ENCODE results near the gene DOCK10. TPM values are rescaled to one million over a fixed set of nuclear protein-coding genes. Genes with fewer than 3 reads are reported as not detected.
"Not testable (repeated sequence)": the region's sequence is repeated elsewhere in the genome, so short reads cannot be mapped to it uniquely, and the experiment has no call there.

DOCK10 gene
- polyA plus RNA-seq, 1 donor: 9.3 TPM

DNA sequence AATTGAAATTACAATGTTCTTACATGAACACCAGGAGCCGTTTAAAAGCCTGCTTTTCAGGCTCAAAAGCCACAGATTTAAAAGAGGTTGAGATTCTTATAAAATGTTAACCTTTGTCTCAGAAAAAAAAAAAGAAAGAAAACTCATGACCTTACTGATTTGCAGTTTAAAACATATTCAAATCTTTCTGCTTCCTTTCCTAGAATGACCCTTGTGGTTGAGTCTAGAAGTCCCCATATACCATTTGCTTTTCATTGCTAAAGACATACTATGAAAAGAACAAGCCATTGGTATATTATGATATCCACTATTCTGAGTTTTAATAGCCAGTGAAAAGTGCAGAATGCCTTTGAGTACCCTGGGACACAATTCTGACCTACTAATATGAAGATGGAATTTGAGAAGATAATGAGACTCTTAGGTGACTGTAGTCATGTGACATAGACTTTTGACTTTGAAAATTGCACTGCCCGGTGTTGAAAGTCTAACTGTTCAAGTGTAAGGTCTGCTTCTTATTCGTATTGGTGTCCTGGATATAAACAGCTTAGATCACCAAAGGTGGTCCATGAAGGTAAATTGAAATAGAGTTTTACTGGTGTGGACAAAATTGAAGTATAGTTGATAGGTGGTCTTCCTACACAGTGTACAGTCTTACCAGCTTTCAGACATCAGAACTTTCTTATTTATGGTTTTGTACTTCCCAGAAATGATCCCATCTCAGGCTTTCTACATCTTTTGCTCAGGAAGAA, 117.0 kb downstream of the DOCK10 start:
- Histone ChIP-seq H3K27me3 (ENCODE audit: control insufficient read depth, insufficient read depth, low read length) (no peaks in the 10 kb centered on the region), H3K27ac (ENCODE audit: low read length) (no peak overlapping the region), H3K36me3 (ENCODE audit: control insufficient read depth, insufficient read depth, low read length) (no peaks in the 10 kb centered on the region), H3K4me1 (ENCODE audit: control insufficient read depth, insufficient read depth, low read length) (peaks cover 10% of the 10 kb centered on the region), H3K4me3 (ENCODE audit: low read length) (no peak overlapping the region), H3K9me3 (ENCODE audit: control insufficient read depth, low read depth, low read length) (no peaks in the 10 kb centered on the region)
- DNase-seq: no peak
- 83% methylated on average over 1 of the region's 3 CpGs for WGBS (ENCODE audit: insufficient coverage, low lambda C conversion rate)

- Histone ChIP-seq H3K9me3 (ENCODE audit: control insufficient read depth, low read depth, low read length) (no peaks in the 10 kb centered on the region), H3K4me1 (ENCODE audit: control insufficient read depth, insufficient read depth, low read length) (peaks cover 10% of the 10 kb centered on the region), H3K27me3 (ENCODE audit: control insufficient read depth, insufficient read depth, low read length) (no peaks in the 10 kb centered on the region), H3K4me3 (ENCODE audit: low read length) (no peak overlapping the region), H3K27ac (ENCODE audit: low read length) (no peak overlapping the region), H3K36me3 (ENCODE audit: control insufficient read depth, insufficient read depth, low read length) (no peaks in the 10 kb centered on the region)
- DNase-seq: no peak
- WGBS (ENCODE audit: insufficient coverage, low lambda C conversion rate): no CpG with 5 or more reads among the region's 2 CpGs
Measured at GRCh38 chr2:224924631-224925030, 117.6 kb downstream of the DOCK10 start.

- Histone ChIP-seq H3K4me1 (ENCODE audit: control insufficient read depth, insufficient read depth, low read length) (peaks cover 10% of the 10 kb centered on the region), H3K27ac (ENCODE audit: low read length) (no peak overlapping the region)
- DNase-seq: no peak
Measured at GRCh38 chr2:224922142-224922727, 120.0 kb downstream of the DOCK10 start.

GRCh38 chr2:224919472-224920110, 122.7 kb downstream of the DOCK10 start:
- DNase-seq: no peak
- 80% methylated on average over 1 of the region's 8 CpGs for WGBS (ENCODE audit: insufficient coverage, low lambda C conversion rate)
- Histone ChIP-seq H3K27ac (ENCODE audit: low read length) (no peak overlapping the region), H3K36me3 (ENCODE audit: control insufficient read depth, insufficient read depth, low read length) (no peaks in the 10 kb centered on the region), H3K4me1 (ENCODE audit: control insufficient read depth, insufficient read depth, low read length) (no peaks in the 10 kb centered on the region), H3K9me3 (ENCODE audit: control insufficient read depth, low read depth, low read length) (no peaks in the 10 kb centered on the region), H3K4me3 (ENCODE audit: low read length) (no peak overlapping the region), H3K27me3 (ENCODE audit: control insufficient read depth, insufficient read depth, low read length) (no peaks in the 10 kb centered on the region)

More at GRCh38 chr2:224922142-224922727, 120.0 kb downstream of the DOCK10 start:
- Histone ChIP-seq H3K27me3 (ENCODE audit: control insufficient read depth, insufficient read depth, low read length) (no peaks in the 10 kb centered on the region), H3K4me3 (ENCODE audit: low read length) (no peak overlapping the region), H3K36me3 (ENCODE audit: control insufficient read depth, insufficient read depth, low read length) (no peaks in the 10 kb centered on the region), H3K9me3 (ENCODE audit: control insufficient read depth, low read depth, low read length) (no peaks in the 10 kb centered on the region)
- 50% methylated on average over 1 of the region's 2 CpGs for WGBS (ENCODE audit: insufficient coverage, low lambda C conversion rate)

GRCh38 chr2:224918626-224919471, 123.4 kb downstream of the DOCK10 start:
- Histone ChIP-seq H3K4me3 (ENCODE audit: low read length) (no peak overlapping the region), H3K27ac (ENCODE audit: low read length) (no peak overlapping the region), H3K27me3 (ENCODE audit: control insufficient read depth, insufficient read depth, low read length) (no peaks in the 10 kb centered on the region), H3K36me3 (ENCODE audit: control insufficient read depth, insufficient read depth, low read length) (no peaks in the 10 kb centered on the region), H3K4me1 (ENCODE audit: control insufficient read depth, insufficient read depth, low read length) (no peaks in the 10 kb centered on the region), H3K9me3 (ENCODE audit: control insufficient read depth, low read depth, low read length) (no peaks in the 10 kb centered on the region)
- no CpG with 5 or more reads among the region's 4 CpGs for WGBS (ENCODE audit: insufficient coverage, low lambda C conversion rate)
- DNase-seq: no peak

- H3K4me1 ChIP-seq (ENCODE audit: control insufficient read depth, insufficient read depth, low read length); H3K27ac ChIP-seq (ENCODE audit: low read length); H3K27me3 ChIP-seq (ENCODE audit: control insufficient read depth, insufficient read depth, low read length); H3K9me3 ChIP-seq (ENCODE audit: control insufficient read depth, low read depth, low read length); H3K36me3 ChIP-seq (ENCODE audit: control insufficient read depth, insufficient read depth, low read length); H3K4me3 ChIP-seq (ENCODE audit: low read length); DNase-seq: not testable (repeated sequence)
- 100% methylated on average over 1 of the region's 5 CpGs for WGBS (ENCODE audit: insufficient coverage, low lambda C conversion rate)
Measured at GRCh38 chr2:224917246-224917645, 125.0 kb downstream of the DOCK10 start.

DNA sequence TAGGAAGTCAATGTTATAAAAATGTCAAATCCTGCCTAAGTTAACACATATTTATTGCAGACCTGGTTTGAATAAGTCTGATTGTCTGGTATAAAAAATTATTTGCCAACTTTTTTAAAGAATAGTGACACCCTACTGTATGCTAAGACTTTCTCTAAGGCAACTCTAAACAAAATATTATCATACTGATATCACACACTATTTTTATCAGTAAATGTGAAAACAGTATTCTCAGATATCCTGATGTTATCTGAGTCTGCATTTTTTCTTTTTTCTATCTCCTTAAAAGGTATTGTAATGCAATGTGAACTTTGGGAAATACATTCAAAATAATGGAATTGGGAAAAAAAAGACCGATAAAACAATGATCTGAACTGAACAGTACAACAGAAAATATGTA, 127.1 kb downstream of the DOCK10 start:
- Histone ChIP-seq H3K27ac (ENCODE audit: low read length) (no peak overlapping the region), H3K36me3 (ENCODE audit: control insufficient read depth, insufficient read depth, low read length) (no peaks in the 10 kb centered on the region), H3K4me3 (ENCODE audit: low read length) (no peak overlapping the region), H3K27me3 (ENCODE audit: control insufficient read depth, insufficient read depth, low read length) (no peaks in the 10 kb centered on the region), H3K9me3 (ENCODE audit: control insufficient read depth, low read depth, low read length) (no peaks in the 10 kb centered on the region), H3K4me1 (ENCODE audit: control insufficient read depth, insufficient read depth, low read length) (no peaks in the 10 kb centered on the region)
- no peak for DNase-seq
- 100% methylated on average over 1 of the region's 1 CpG for WGBS (ENCODE audit: insufficient coverage, low lambda C conversion rate)

- Histone ChIP-seq H3K36me3 (ENCODE audit: control insufficient read depth, insufficient read depth, low read length) (no peaks in the 10 kb centered on the region), H3K4me3 (ENCODE audit: low read length) (no peak overlapping the region), H3K9me3 (ENCODE audit: control insufficient read depth, low read depth, low read length) (no peaks in the 10 kb centered on the region), H3K27ac (ENCODE audit: low read length) (no peak overlapping the region), H3K27me3 (ENCODE audit: control insufficient read depth, insufficient read depth, low read length) (no peaks in the 10 kb centered on the region), H3K4me1 (ENCODE audit: control insufficient read depth, insufficient read depth, low read length) (no peaks in the 10 kb centered on the region)
- no peak for DNase-seq
- WGBS (ENCODE audit: insufficient coverage, low lambda C conversion rate): 20% methylated on average over 1 of the region's 1 CpG
Measured at GRCh38 chr2:224910574-224910925, 131.7 kb downstream of the DOCK10 start.

DNA sequence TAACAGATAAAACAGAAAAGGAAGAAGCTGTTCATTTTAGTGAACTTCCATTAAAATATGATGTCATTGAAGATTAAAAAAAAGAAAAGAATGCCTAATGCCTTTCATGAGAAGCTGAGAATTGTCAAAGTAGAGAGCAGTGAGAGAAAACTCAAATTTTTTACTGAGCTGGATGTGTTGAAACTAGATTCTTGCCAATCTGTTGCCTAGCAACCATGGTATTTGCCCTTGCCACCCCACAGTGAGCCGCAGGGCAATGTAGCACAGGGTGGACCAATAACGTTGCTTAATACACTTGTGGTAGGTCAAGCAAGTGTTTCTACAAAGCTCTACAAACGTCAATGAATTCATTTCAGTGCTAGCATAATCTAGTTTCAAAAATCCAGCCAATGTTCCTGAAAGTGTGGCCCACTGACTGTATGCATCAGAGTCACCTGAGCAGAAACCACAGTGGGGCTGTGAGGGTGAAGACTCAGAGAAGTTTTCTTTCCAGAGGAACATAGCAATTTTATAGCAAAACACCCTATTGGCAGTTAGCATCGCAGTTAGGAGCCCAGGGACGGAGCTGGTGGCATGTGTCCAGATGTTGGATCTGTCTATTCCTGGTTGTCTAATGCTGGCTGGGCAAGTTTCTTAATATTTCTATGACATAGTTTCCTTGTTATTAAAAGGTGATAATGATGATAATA, 132.2 kb downstream of the DOCK10 start:
- no peaks in the 10 kb centered on the region for H3K4me1 ChIP-seq (ENCODE audit: control insufficient read depth, insufficient read depth, low read length)
- DNase-seq: peak in 1 of 2 donors; percentile 17
- no peak overlapping the region for H3K4me3 ChIP-seq (ENCODE audit: low read length)
- no peaks in the 10 kb centered on the region for H3K27me3 ChIP-seq (ENCODE audit: control insufficient read depth, insufficient read depth, low read length)
- WGBS (ENCODE audit: insufficient coverage, low lambda C conversion rate): no CpG with 5 or more reads among the region's 5 CpGs
- H3K36me3 ChIP-seq (ENCODE audit: control insufficient read depth, insufficient read depth, low read length): no peaks in the 10 kb centered on the region
- H3K27ac ChIP-seq (ENCODE audit: low read length): no peak overlapping the region
- H3K9me3 ChIP-seq (ENCODE audit: control insufficient read depth, low read depth, low read length): no peaks in the 10 kb centered on the region

GRCh38 chr2:224908818-224909217, 133.4 kb downstream of the DOCK10 start:
- Histone ChIP-seq H3K27ac (ENCODE audit: low read length) (no peak overlapping the region), H3K9me3 (ENCODE audit: control insufficient read depth, low read depth, low read length) (no peaks in the 10 kb centered on the region), H3K4me3 (ENCODE audit: low read length) (no peak overlapping the region), H3K27me3 (ENCODE audit: control insufficient read depth, insufficient read depth, low read length) (no peaks in the 10 kb centered on the region), H3K36me3 (ENCODE audit: control insufficient read depth, insufficient read depth, low read length) (no peaks in the 10 kb centered on the region), H3K4me1 (ENCODE audit: control insufficient read depth, insufficient read depth, low read length) (no peaks in the 10 kb centered on the region)
- no peak for DNase-seq
- WGBS (ENCODE audit: insufficient coverage, low lambda C conversion rate): 80% methylated on average over 1 of the region's 2 CpGs

Data from large intestine (tissue), 3 donors.